OCI-LY1 (cell line): ENCODE results near the gene TSPAN8.

Source experiments
- H2AFZ ChIP-seq: fragments of 200-600 bp; sonication (generic), shearing (Covaris generic); 2 replicates; pipeline ENCODE4 v1.6.0; 2014; ENCODE audit warnings: antibody characterized with exemption, mild to moderate bottlenecking, low read length
- H3F3A ChIP-seq: fragments of 200-600 bp; sonication (generic), shearing (Covaris generic); 2 replicates; pipeline ENCODE4 v1.6.0; 2014; ENCODE audit warnings: mild to moderate bottlenecking, antibody characterized with exemption, low read length, moderate library complexity; ENCODE audit not compliant: insufficient read depth
- H3K27ac ChIP-seq: fragments of 200-600 bp; sonication (generic); 2 replicates; pipeline ENCODE4 v1.5.1; 2014; ENCODE audit warnings: low read length, mixed run types, mild to moderate bottlenecking, low read depth; ENCODE audit not compliant: poor library complexity, severe bottlenecking
- H3K27me3 ChIP-seq: fragments of 200-600 bp; sonication (generic); 2 replicates; pipeline ENCODE4 v1.6.0; 2014; ENCODE audit warnings: antibody characterized with exemption, mild to moderate bottlenecking, low read length, moderate library complexity; ENCODE audit not compliant: insufficient read depth
- H3K36me3 ChIP-seq: fragments of 200-600 bp; sonication (generic); 2 replicates; pipeline ENCODE4 v1.6.1; 2014; ENCODE audit warnings: mild to moderate bottlenecking, antibody characterized with exemption, low read length, moderate library complexity, mixed read lengths; ENCODE audit not compliant: insufficient read depth
- H3K4me1 ChIP-seq: fragments of 200-600 bp; sonication (generic); 2 replicates; pipeline ENCODE4 v1.5.1; 2014; ENCODE audit warnings: mild to moderate bottlenecking, low read length, moderate library complexity; ENCODE audit not compliant: insufficient read depth, severe bottlenecking
- H3K4me2 ChIP-seq: fragments of 200-600 bp; sonication (generic), shearing (Covaris generic); 2 replicates; pipeline ENCODE4 v1.6.1; 2014; ENCODE audit warnings: low read length
- H3K4me3 ChIP-seq: fragments of 200-600 bp; sonication (generic); 2 replicates; pipeline ENCODE4 v1.5.1; 2014; ENCODE audit warnings: low read length, low read depth, mild to moderate bottlenecking, mixed read lengths; ENCODE audit not compliant: poor library complexity, severe bottlenecking
- H3K79me2 ChIP-seq: fragments of 200-600 bp; shearing (Covaris generic); 2 replicates; pipeline ENCODE4 v1.6.1; 2016; ENCODE audit warnings: mixed run types, low read length, mixed read lengths; ENCODE audit not compliant: insufficient read depth
- H3K9ac ChIP-seq: fragments of 200-600 bp; sonication (generic), shearing (Covaris generic); 2 replicates; pipeline ENCODE4 v1.6.1; 2014; ENCODE audit warnings: mild to moderate bottlenecking, low read length, mixed read lengths
- H3K9me2 ChIP-seq: fragments of 200-600 bp; sonication (generic), shearing (Covaris generic); 2 replicates; pipeline ENCODE4 v1.6.1; 2014; ENCODE audit warnings: low read depth, mild to moderate bottlenecking, low read length, mixed read lengths
- H3K9me3 ChIP-seq: fragments of 200-600 bp; shearing (Covaris generic); 2 replicates; pipeline ENCODE4 v1.6.1; 2014; ENCODE audit warnings: low read length, mixed read lengths
- H4K20me1 ChIP-seq: fragments of 200-600 bp; sonication (generic), shearing (Covaris generic); 2 replicates; pipeline ENCODE4 v1.6.0; 2016; ENCODE audit warnings: mild to moderate bottlenecking, low read length; ENCODE audit not compliant: insufficient read depth
- CTCF ChIP-seq: fragments of 200-600 bp; sonication (generic), shearing (Covaris generic); IDR thresholded peaks from 2 replicates; pipeline ENCODE4 v1.5.1; 2017; ENCODE audit warnings: mild to moderate bottlenecking, antibody characterized with exemption, low read length, moderate library complexity, mixed read lengths
- EZH2 ChIP-seq: fragments of 200-600 bp; sonication (generic), shearing (Covaris generic); IDR thresholded peaks from 2 replicates; pipeline ENCODE4 v1.8.0; 2017; ENCODE audit warnings: borderline replicate concordance, mixed run types, mild to moderate bottlenecking, antibody characterized with exemption, low read length, moderate library complexity, mixed read lengths

TSPAN8 gene

GRCh38 chr12:71092290-71092689 is 65.5 kb downstream of the TSPAN8 start:
- Histone ChIP-seq H3F3A (no peaks in the 10 kb centered on the region), H4K20me1 (no peaks in the 10 kb centered on the region), H3K27ac (no peak overlapping the region), H3K79me2 (no peaks in the 10 kb centered on the region), H3K4me1 (no peaks in the 10 kb centered on the region), H3K9me3 (no peaks in the 10 kb centered on the region), H3K4me3 (no peak overlapping the region), H3K4me2 (no peak overlapping the region), H3K9ac (no peak overlapping the region), H3K36me3 (no peaks in the 10 kb centered on the region), H2AFZ (no peak overlapping the region), H3K9me2 (no peaks in the 10 kb centered on the region), H3K27me3 (no peaks in the 10 kb centered on the region)
- TF ChIP-seq CTCF = no peak

GRCh38 chr12:71090971-71091370 is 66.8 kb downstream of the TSPAN8 start:
- no peaks in the 10 kb centered on the region for H3K36me3 ChIP-seq
- no peaks in the 10 kb centered on the region for H3K79me2 ChIP-seq
- H4K20me1 ChIP-seq = no peaks in the 10 kb centered on the region
- no peak overlapping the region for H3K4me3 ChIP-seq
- H3K4me1 ChIP-seq = no peaks in the 10 kb centered on the region
- H3K27me3 ChIP-seq = no peaks in the 10 kb centered on the region
- no peaks in the 10 kb centered on the region for H3K9me3 ChIP-seq
- H3K27ac ChIP-seq = no peak overlapping the region
- H3K9me2 ChIP-seq = no peaks in the 10 kb centered on the region
- H3K9ac ChIP-seq = no peak overlapping the region
- no peak overlapping the region for H3K4me2 ChIP-seq
- TF ChIP-seq CTCF (no peak), EZH2 (no peak)
- H2AFZ ChIP-seq = no peak overlapping the region
- no peaks in the 10 kb centered on the region for H3F3A ChIP-seq

GRCh38 chr12:71085575-71085974 is 72.2 kb downstream of the TSPAN8 start:
- Histone ChIP-seq H2AFZ (no peak overlapping the region), H4K20me1 (no peaks in the 10 kb centered on the region), H3K4me1 (no peaks in the 10 kb centered on the region), H3K9ac (no peak overlapping the region), H3K79me2 (no peaks in the 10 kb centered on the region), H3K9me2 (no peaks in the 10 kb centered on the region), H3K9me3 (no peaks in the 10 kb centered on the region), H3K36me3 (no peaks in the 10 kb centered on the region), H3F3A (no peaks in the 10 kb centered on the region), H3K27me3 (no peaks in the 10 kb centered on the region), H3K27ac (no peak overlapping the region), H3K4me2 (no peak overlapping the region), H3K4me3 (no peak overlapping the region)
- TF ChIP-seq CTCF = no peak
- TF ChIP-seq EZH2 = no peak
